GM19438 (cell line): ENCODE data around the gene SCGB3A1.

Experiments used
- ATAC-seq: cut with Tn5 transposase; IDR thresholded peaks from one replicate; pipeline ENCODE4 v1.9.1; 2021; ENCODE audit warnings: low read depth; ENCODE audit not compliant: unreplicated experiment

Gene SCGB3A1

GRCh38 chr5:180606215-180606785, 15.0 kb upstream of the SCGB3A1 start:
- no peak for ATAC-seq

- ATAC-seq: no peak
Observed at GRCh38 chr5:180605554-180606214, 14.4 kb upstream of the SCGB3A1 start.

GRCh38 chr5:180604271-180604670, 13.0 kb upstream of the SCGB3A1 start:
- no peak for ATAC-seq

GRCh38 chr5:180603076-180603594, 11.8 kb upstream of the SCGB3A1 start:
- ATAC-seq: no peak

- no peak for ATAC-seq
Observed at GRCh38 chr5:180602481-180603075, 11.3 kb upstream of the SCGB3A1 start.

- no peak for ATAC-seq
Observed at GRCh38 chr5:180601591-180602480, 10.5 kb upstream of the SCGB3A1 start.

GRCh38 chr5:180600554-180601041, 9.3 kb upstream of the SCGB3A1 start:
- no peak for ATAC-seq

GRCh38 chr5:180599981-180600553, 8.8 kb upstream of the SCGB3A1 start:
- ATAC-seq: no peak

GRCh38 chr5:180599590-180599914, 8.3 kb upstream of the SCGB3A1 start:
- ATAC-seq: no peak

- ATAC-seq: no peak
Observed at GRCh38 chr5:180598797-180599589, 7.7 kb upstream of the SCGB3A1 start.

- no peak for ATAC-seq
Observed at GRCh38 chr5:180598316-180598701, 7.0 kb upstream of the SCGB3A1 start.

GRCh38 chr5:180596668-180597231, 5.5 kb upstream of the SCGB3A1 start:
- no peak for ATAC-seq

GRCh38 chr5:180596115-180596667, 4.9 kb upstream of the SCGB3A1 start:
- no peak for ATAC-seq

- ATAC-seq: no peak
Observed at GRCh38 chr5:180595381-180596114, 4.2 kb upstream of the SCGB3A1 start.

GRCh38 chr5:180595046-180595379, 3.7 kb upstream of the SCGB3A1 start:
- no peak for ATAC-seq

GRCh38 chr5:180594311-180595045, 3.2 kb upstream of the SCGB3A1 start:
- ATAC-seq: no peak

- no peak for ATAC-seq
Observed at GRCh38 chr5:180593446-180594206, 2.3 kb upstream of the SCGB3A1 start.
